ENCODE data around the gene ASCC2.

DNA sequence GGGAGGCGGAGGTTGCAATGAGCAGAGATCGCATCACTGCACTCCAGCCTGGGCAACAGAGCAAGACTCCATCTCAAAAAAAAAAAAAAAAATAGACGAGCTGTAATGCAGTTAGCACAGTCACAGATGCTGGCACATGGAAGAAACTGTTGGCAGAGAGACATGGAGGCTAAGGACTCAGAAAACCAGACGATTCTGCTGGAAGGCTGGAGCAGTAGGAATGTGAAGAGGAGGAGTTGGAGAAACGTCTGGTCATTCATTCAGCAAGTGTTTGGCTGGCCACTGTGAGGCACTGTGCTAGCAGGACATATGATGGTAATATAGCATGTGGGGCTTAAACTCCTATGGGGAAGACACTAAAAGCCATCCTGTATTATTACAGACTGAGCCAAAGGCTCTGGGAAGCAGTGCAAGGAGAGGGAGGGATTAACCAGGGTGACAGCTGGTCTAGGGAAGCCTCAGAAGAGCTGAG lies 65.9 kb downstream of the ASCC2 start:
- TF ChIP-seq, protein P1, sequence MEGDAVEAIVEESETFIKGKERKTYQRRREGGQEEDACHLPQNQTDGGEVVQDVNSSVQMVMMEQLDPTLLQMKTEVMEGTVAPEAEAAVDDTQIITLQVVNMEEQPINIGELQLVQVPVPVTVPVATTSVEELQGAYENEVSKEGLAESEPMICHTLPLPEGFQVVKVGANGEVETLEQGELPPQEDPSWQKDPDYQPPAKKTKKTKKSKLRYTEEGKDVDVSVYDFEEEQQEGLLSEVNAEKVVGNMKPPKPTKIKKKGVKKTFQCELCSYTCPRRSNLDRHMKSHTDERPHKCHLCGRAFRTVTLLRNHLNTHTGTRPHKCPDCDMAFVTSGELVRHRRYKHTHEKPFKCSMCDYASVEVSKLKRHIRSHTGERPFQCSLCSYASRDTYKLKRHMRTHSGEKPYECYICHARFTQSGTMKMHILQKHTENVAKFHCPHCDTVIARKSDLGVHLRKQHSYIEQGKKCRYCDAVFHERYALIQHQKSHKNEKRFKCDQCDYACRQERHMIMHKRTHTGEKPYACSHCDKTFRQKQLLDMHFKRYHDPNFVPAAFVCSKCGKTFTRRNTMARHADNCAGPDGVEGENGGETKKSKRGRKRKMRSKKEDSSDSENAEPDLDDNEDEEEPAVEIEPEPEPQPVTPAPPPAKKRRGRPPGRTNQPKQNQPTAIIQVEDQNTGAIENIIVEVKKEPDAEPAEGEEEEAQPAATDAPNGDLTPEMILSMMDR (IDR thresholded peaks at IDR 0.05) = no peak
- TF ChIP-seq POLR2A (IDR thresholded peaks at IDR 0.05) = no peak
